Uterus (tissue), 2 donors: ENCODE results near the gene NBAS.

Source experiments
- POLR2A ChIP-seq, 2 donors: fragments of 450-650 bp; IDR thresholded peaks; one replicate each; pipeline ENCODE4 v1.6.1; 2016; ENCODE audit warnings: antibody characterized with exemption in 2 of 2, mild to moderate bottlenecking in 1 of 2, moderate library complexity in 1 of 2
- TF ChIP-seq, protein P1 (sequence below), 4 experiments: fragments of 200-600 bp in 2 of 4; fragments of 450-650 bp in 2 of 4; sonication (generic) in 2 of 4; IDR thresholded peaks; one replicate each; pipeline ENCODE4 v1.5.1; 2016 to 2019; ENCODE audit warnings: antibody characterized with exemption in 4 of 4, mild to moderate bottlenecking in 2 of 4, moderate library complexity in 1 of 4

DNA sequence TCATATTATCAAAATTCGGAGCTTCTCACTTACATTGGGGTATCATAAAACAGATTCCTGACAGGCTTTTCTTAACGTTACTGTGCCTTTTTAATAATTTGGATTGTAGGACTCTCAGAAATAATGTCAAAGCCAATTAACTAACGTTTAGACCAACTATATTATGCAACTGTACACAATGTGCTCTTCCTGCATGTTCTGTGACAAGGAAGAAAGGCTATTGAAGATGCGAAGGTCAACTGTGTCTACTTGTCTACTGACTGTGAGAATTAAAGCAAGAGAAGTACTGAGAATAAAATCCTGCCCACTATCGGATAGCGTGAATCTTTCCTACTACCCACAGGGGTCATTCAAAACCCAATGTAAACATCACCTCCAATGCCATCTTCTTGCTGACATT lies 393.0 kb downstream of the NBAS start:
- TF ChIP-seq, protein P1, sequence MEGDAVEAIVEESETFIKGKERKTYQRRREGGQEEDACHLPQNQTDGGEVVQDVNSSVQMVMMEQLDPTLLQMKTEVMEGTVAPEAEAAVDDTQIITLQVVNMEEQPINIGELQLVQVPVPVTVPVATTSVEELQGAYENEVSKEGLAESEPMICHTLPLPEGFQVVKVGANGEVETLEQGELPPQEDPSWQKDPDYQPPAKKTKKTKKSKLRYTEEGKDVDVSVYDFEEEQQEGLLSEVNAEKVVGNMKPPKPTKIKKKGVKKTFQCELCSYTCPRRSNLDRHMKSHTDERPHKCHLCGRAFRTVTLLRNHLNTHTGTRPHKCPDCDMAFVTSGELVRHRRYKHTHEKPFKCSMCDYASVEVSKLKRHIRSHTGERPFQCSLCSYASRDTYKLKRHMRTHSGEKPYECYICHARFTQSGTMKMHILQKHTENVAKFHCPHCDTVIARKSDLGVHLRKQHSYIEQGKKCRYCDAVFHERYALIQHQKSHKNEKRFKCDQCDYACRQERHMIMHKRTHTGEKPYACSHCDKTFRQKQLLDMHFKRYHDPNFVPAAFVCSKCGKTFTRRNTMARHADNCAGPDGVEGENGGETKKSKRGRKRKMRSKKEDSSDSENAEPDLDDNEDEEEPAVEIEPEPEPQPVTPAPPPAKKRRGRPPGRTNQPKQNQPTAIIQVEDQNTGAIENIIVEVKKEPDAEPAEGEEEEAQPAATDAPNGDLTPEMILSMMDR (IDR thresholded peaks at IDR 0.05), result no peak
- no peak for TF ChIP-seq POLR2A (IDR thresholded peaks at IDR 0.05)
